Bronchial epithelial cell (primary cell): ENCODE results near the gene TMEM209. TPM values are rescaled to one million over a fixed set of nuclear protein-coding genes. Genes with fewer than 3 reads are reported as not detected.

Experiments used
- DNase-seq: peaks from one replicate; pipeline ENCODE4 v3.0.0-alpha.2; 2010; ENCODE audit warnings: low read depth
- FAIRE-seq: peaks from 2 replicates; lab custom pipeline; 2011; peaks lifted over from hg19 to GRCh38; lab: Jason Lieb, UNC
- H3K27me3 ChIP-seq: 2 replicates; pipeline ENCODE4 v1.5.1; 2011; ENCODE audit warnings: low read length; ENCODE audit not compliant: control insufficient read depth, insufficient read depth
- H3K36me3 ChIP-seq: 2 replicates; pipeline ENCODE4 v1.5.1; 2011; ENCODE audit warnings: low read length; ENCODE audit not compliant: control insufficient read depth, insufficient read depth
- H3K4me3 ChIP-seq: 2 replicates; pipeline ENCODE4 v1.5.1; 2011; ENCODE audit warnings: mild to moderate bottlenecking, low read depth, low read length, control low read depth
- CTCF ChIP-seq: IDR thresholded peaks from 2 replicates; pipeline ENCODE4 v1.5.1; 2011; ENCODE audit warnings: mild to moderate bottlenecking, moderate library complexity, low read length, control low read depth, inconsistent platforms; ENCODE audit not compliant: insufficient read depth, severe bottlenecking
- total RNA-seq: library from RNA; depleted of rRNA; stranded (reverse); fragments of >200 nt; gene quantifications from 2 replicates; pipeline ENCODE4 v1.2.1, GENCODE V29; 2014

TMEM209 gene
- total RNA-seq, 1 donor from 2014 or later = 7.4 TPM

DNA sequence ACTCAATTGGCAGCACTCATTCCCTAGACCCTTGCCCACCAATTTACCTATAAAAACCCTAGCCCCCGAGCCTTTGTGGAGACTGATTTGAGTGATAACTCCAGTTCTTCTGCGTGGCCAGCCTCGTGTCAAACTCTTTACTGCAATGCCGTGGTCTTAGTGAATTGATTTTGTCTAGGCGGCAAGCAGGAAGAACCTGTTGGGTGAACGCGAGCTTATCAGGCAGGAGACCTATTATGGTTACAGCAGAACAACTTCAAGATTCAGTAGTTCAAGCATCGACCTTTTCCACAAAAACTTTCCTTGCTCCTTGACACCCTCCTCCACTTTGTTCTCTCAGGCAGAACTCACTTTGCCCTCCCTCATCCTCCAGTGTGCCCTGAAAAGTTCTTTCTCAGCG, 14.7 kb upstream of the TMEM209 start:
- no peak for FAIRE-seq
- Histone ChIP-seq H3K4me3 (no peak overlapping the region), H3K27me3 (no peaks in the 10 kb centered on the region), H3K36me3 (no peaks in the 10 kb centered on the region)
- no peak for DNase-seq
- TF ChIP-seq CTCF = no peak

DNA sequence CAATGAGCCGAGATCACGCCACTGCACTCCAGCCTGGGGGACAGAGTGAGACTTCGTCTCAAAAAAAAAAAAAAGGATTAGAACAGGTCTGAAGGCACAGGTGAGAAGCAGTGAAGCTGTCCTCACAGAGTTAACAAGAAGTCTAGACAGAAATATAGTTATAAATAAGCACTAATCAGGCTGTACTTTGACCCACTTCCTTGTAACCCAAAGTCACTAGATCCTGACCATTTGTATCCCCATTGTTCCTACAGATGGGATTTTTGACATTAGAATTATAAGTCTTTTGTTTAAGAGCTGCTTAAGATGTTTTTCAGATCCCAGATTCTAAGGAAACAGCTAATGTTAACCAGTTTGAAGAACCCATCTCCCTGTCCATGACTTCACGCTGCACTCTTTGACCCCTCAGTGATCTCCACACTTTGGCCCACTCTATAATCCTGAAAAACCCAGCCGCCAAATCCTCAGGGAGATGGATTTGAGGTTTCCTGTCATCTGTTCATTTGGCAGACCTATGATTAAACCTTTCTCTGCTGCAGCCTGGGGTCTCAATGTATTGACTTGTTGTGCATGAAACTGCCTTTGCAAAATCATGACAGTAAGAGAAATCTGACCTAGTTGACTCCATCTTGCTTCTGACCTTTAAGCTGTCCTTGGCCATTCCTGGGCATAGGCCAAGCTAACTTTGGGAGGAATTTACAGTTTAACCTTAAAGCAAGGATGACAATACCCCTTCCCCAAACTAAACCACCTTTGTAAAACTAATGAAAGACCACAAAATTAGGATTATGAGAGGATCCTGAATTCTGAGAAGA, 13.8 kb upstream of the TMEM209 start:
- no peak overlapping the region for H3K4me3 ChIP-seq
- no peak for FAIRE-seq
- no peak for TF ChIP-seq CTCF
- DNase-seq = no peak
- H3K36me3 ChIP-seq = no peaks in the 10 kb centered on the region
- H3K27me3 ChIP-seq = no peaks in the 10 kb centered on the region

DNA sequence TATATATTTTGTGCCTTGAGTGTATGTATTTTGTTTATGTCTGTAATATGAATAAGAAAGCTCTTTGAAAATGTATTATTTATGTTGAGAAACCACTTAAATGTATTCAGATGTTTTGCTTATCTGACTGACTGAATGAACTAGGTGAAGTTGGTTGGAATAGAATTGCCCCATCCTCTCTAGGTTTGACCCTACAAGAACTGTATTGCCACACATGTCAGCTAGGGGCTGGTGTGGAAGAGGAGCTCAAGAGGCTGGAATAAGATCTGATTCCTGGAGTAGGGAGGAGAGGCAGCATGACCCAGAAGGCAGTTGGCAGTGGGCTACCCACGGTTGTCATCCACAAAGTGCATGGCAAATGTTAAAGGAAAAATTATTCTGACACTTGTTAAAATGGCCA, 11.5 kb upstream of the TMEM209 start:
- Histone ChIP-seq H3K27me3 (no peaks in the 10 kb centered on the region), H3K4me3 (no peak overlapping the region), H3K36me3 (no peaks in the 10 kb centered on the region)
- TF ChIP-seq CTCF = peak; percentile 2
- no peak for FAIRE-seq
- DNase-seq = no peak

DNA sequence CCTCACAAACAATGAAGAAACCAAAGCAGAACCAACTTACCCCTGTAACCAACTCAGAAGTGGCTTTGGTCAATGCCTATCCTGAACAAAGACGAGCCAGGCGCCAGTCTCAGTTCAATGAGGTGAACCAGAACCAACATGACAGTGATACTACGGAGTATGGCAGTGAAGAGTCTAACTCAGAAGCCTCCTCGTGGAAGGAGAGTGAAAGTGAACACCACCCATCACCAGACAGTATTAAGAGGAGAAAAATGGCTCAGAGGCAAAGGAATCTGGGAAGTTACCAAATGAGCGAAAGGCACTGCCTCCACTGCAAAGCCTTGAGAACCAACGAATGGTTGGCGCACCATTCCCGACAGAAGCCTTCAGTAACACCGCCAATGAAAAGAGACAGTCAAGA, 10.8 kb upstream of the TMEM209 start:
- no peaks in the 10 kb centered on the region for H3K36me3 ChIP-seq
- no peak for TF ChIP-seq CTCF
- no peak for DNase-seq
- no peaks in the 10 kb centered on the region for H3K27me3 ChIP-seq
- H3K4me3 ChIP-seq = no peak overlapping the region
- peak; percentile 55 for FAIRE-seq

DNA sequence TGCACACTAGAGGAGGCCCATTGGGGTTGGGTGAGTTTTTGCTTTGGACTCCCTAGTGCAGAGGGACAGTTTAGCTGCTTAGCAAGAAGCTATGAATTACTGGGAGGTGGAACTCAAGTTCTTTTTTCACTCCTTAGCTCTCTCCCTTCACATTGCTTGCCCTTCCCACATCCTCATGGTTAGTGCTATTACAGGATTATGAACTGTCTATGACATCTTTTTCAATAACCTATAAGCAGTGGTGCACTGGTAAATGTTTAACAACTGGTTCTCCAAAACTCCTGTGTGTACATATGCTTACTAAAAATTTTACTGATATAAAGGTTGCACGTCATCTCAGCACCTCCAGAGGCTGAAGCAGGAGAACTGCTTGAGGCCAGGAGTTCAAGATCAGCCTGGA, 8.6 kb upstream of the TMEM209 start:
- FAIRE-seq (no peak), DNase-seq (no peak)
- no peak for TF ChIP-seq CTCF
- Histone ChIP-seq H3K36me3 (no peaks in the 10 kb centered on the region), H3K4me3 (no peak overlapping the region), H3K27me3 (no peaks in the 10 kb centered on the region)
